WERI-Rb-1 (cell line): ENCODE measurements around the gene THSD7B.

ENCODE experiments used
- DNase-seq: peaks from one replicate; pipeline ENCODE4 v3.0.0-alpha.2; 2020
- H3K27ac ChIP-seq: fragments of 250-450 bp; sonication (Bioruptor Pico); 2 replicates; pipeline ENCODE4 v1.5.1; 2020; ENCODE audit warnings: mild to moderate bottlenecking, moderate library complexity
- H3K27me3 ChIP-seq: fragments of 250-450 bp; sonication (Bioruptor Pico); 2 replicates; pipeline ENCODE4 v1.5.1; 2021; ENCODE audit warnings: mild to moderate bottlenecking, low read depth, moderate library complexity; ENCODE audit not compliant: insufficient read depth, severe bottlenecking
- H3K36me3 ChIP-seq: fragments of 250-450 bp; sonication (Bioruptor Pico); 2 replicates; pipeline ENCODE4 v1.5.1; 2020; ENCODE audit warnings: mild to moderate bottlenecking, moderate library complexity
- H3K4me3 ChIP-seq: 2 replicates; pipeline ENCODE4 v1.5.1; 2011; ENCODE audit warnings: low read depth, mild to moderate bottlenecking, control low read depth, low read length
- H3K9me3 ChIP-seq: fragments of 250-450 bp; sonication (Bioruptor Pico); 2 replicates; pipeline ENCODE4 v1.5.1; 2021; ENCODE audit warnings: mild to moderate bottlenecking, moderate library complexity; ENCODE audit not compliant: severe bottlenecking
- CTCF ChIP-seq: IDR thresholded peaks from 2 replicates; pipeline ENCODE4 v1.5.1; 2011; ENCODE audit warnings: low read depth, mild to moderate bottlenecking, control low read depth, inconsistent platforms, low read length

THSD7B gene

GRCh38 chr2:136860443-136860958, 95.2 kb downstream of the THSD7B start:
- H3K27me3 ChIP-seq: no peaks in the 10 kb centered on the region
- H3K27ac ChIP-seq: no peak overlapping the region
- no peaks in the 10 kb centered on the region for H3K36me3 ChIP-seq
- TF ChIP-seq CTCF: no peak
- no peaks in the 10 kb centered on the region for H3K9me3 ChIP-seq
- H3K4me3 ChIP-seq: no peak overlapping the region
- DNase-seq: no peak

GRCh38 chr2:136863468-136863867, 98.1 kb downstream of the THSD7B start:
- no peak overlapping the region for H3K27ac ChIP-seq
- TF ChIP-seq CTCF: no peak
- no peaks in the 10 kb centered on the region for H3K27me3 ChIP-seq
- H3K36me3 ChIP-seq: no peaks in the 10 kb centered on the region
- no peak overlapping the region for H3K4me3 ChIP-seq
- DNase-seq: no peak
- no peaks in the 10 kb centered on the region for H3K9me3 ChIP-seq

GRCh38 chr2:136863874-136864273, 98.5 kb downstream of the THSD7B start:
- H3K27me3 ChIP-seq: no peaks in the 10 kb centered on the region
- H3K27ac ChIP-seq: no peak overlapping the region
- H3K36me3 ChIP-seq: no peaks in the 10 kb centered on the region
- H3K4me3 ChIP-seq: no peak overlapping the region
- no peak for TF ChIP-seq CTCF
- H3K9me3 ChIP-seq: no peaks in the 10 kb centered on the region
- DNase-seq: no peak

- Histone ChIP-seq H3K27me3 (no peaks in the 10 kb centered on the region), H3K9me3 (no peaks in the 10 kb centered on the region), H3K36me3 (no peaks in the 10 kb centered on the region), H3K27ac (no peak overlapping the region), H3K4me3 (no peak overlapping the region)
- no peak for DNase-seq
- no peak for TF ChIP-seq CTCF
These were observed 106.1 kb downstream of the THSD7B start for GRCh38 chr2:136871424-136871823.

GRCh38 chr2:136874258-136874657, 108.9 kb downstream of the THSD7B start:
- H3K27ac ChIP-seq: no peak overlapping the region
- DNase-seq: peak; percentile 21
- H3K9me3 ChIP-seq: no peaks in the 10 kb centered on the region
- peak; percentile 73 for TF ChIP-seq CTCF
- no peak overlapping the region for H3K4me3 ChIP-seq
- H3K36me3 ChIP-seq: no peaks in the 10 kb centered on the region
- no peaks in the 10 kb centered on the region for H3K27me3 ChIP-seq

GRCh38 chr2:136891100-136891499, 125.8 kb downstream of the THSD7B start:
- no peak overlapping the region for H3K4me3 ChIP-seq
- DNase-seq: no peak
- TF ChIP-seq CTCF: no peak
- H3K36me3 ChIP-seq: no peaks in the 10 kb centered on the region
- H3K9me3 ChIP-seq: no peaks in the 10 kb centered on the region
- no peak overlapping the region for H3K27ac ChIP-seq
- no peaks in the 10 kb centered on the region for H3K27me3 ChIP-seq
